Effector memory CD4-positive, alpha-beta T cell (primary cell): ENCODE data around the gene IBSP.

Experiments
- DNase-seq, 3 donors: peaks; one replicate each; pipeline ENCODE4 v3.0.0-alpha.2; 2020
- H3K27ac ChIP-seq: 2 replicates; pipeline ENCODE4 v1.7.0; 2013; ENCODE audit warnings: mild to moderate bottlenecking, low read length, moderate library complexity; ENCODE audit not compliant: insufficient read depth, poor library complexity, severe bottlenecking
- H3K27me3 ChIP-seq: replicated peaks from 2 replicates; pipeline ENCODE4 v1.7.0; 2013; ENCODE audit warnings: mild to moderate bottlenecking, low read length; ENCODE audit not compliant: insufficient read depth, control insufficient read depth, poor library complexity, severe bottlenecking
- H3K36me3 ChIP-seq: 2 replicates; pipeline ENCODE4 v1.7.0; 2013; ENCODE audit warnings: mild to moderate bottlenecking, low read length, moderate library complexity; ENCODE audit not compliant: control insufficient read depth, insufficient read depth
- H3K4me1 ChIP-seq: 2 replicates; pipeline ENCODE4 v1.7.0; 2013; ENCODE audit warnings: low read length, mild to moderate bottlenecking; ENCODE audit not compliant: control insufficient read depth, insufficient read depth, poor library complexity, severe bottlenecking
- H3K4me3 ChIP-seq: 2 replicates; pipeline ENCODE4 v1.7.0; 2013; ENCODE audit warnings: low read length, low read depth, mild to moderate bottlenecking; ENCODE audit not compliant: insufficient read depth, poor library complexity, severe bottlenecking
- H3K9me3 ChIP-seq: 2 replicates; pipeline ENCODE4 v1.7.0; 2013; ENCODE audit warnings: mild to moderate bottlenecking, low read length, moderate library complexity; ENCODE audit not compliant: control insufficient read depth
- total RNA-seq, 3 donors: gene quantifications; one replicate each; lab custom pipeline; 2026; lab: John Stamatoyannopoulos, UW

Gene IBSP
- 0 reads per million in 3 donors for total RNA-seq

DNA sequence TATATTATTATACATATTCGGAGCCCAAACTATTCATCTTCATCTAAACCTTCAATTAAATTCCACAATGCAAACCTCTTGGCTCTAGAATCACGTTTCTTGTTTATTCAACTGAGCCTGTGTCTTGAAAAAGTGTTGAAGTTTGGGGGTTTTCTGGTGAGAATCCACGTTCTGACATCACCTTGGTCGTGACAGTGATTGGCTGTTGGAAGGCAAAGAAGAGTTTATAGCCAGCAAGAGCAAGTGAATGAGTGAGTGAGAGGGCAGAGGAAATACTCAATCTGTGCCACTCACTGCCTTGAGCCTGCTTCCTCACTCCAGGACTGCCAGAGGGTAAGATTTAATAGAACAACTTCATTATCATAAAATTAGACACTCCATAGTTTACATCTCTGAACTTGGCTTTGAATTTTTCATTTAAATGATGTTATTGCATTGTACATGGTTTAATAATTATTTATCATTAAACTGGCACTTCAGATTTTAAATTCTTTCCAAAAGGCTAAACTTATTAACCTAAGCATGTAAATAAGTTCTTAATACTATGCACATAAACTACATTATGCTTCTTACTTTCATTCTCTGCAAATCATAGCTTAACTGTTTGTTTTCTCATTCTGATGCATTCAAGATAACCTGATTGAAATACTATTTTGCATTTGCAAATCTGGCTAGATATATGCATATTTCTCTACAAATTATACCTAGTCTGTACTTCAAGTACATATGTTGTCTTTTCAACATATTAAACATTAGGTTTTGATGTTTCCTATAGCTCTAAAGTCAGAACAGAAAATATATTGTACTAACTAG is at the start of gene IBSP:
TSS of gene IBSP (plus strand) at position 254 of the 813 bp plus-strand sequence. CDS start 2,808 bp downstream, outside the sequence.
- no peak within 1 kb of the TSS for H3K4me3 ChIP-seq
- no peaks in the 10 kb centered on the region for H3K36me3 ChIP-seq
- no peaks in the 10 kb centered on the region for H3K9me3 ChIP-seq
- DNase-seq, result no peak
- H3K4me1 ChIP-seq, result no peaks in the 10 kb centered on the region
- H3K27me3 ChIP-seq, result no peaks in the 10 kb centered on the region
- no peak within 1 kb of the TSS for H3K27ac ChIP-seq

DNA sequence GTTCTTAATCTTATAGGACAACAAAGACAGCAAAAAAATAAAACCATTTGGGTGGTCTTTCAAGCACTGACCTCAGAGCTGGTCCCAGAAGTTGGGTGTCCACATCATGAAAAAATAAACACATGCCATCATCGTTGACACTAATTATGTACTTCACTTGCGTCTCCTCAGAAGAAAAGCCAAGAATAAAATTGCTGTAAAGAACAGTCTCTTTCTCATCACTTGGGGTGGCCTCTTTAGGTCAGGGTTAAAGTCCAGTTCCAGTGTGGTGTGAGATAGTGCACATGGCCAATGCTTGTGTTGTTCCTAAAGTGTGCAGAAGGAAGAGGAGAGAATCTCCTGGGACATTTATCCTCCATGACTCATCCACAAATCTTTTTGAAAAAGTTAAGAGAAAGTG is 49.5 kb upstream of the IBSP start:
- Histone ChIP-seq H3K36me3 (no peaks in the 10 kb centered on the region), H3K9me3 (no peaks in the 10 kb centered on the region), H3K27me3 (no peaks in the 10 kb centered on the region), H3K27ac (no peak overlapping the region), H3K4me3 (no peak overlapping the region), H3K4me1 (no peaks in the 10 kb centered on the region)
- DNase-seq, result no peak

DNA sequence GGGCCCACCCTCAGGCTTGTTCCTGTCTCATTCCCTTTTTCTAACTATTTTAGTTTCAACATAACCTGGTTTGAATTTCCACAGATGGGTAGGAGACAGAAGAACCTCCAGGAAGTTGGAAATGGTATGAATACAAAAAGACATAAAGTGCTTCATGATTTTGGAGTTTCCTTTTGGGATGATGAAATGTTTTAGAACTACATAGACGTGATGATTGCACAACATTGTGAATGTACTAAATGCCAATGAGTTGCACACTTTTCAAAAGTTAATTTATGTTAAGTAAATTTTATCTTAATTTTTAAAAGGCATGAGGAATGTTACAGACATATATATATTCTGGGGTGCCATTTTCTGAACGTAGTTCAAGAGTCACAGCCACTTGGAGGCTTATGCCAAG is 41.1 kb upstream of the IBSP start:
- no peaks in the 10 kb centered on the region for H3K4me1 ChIP-seq
- no peaks in the 10 kb centered on the region for H3K36me3 ChIP-seq
- H3K4me3 ChIP-seq, result no peak overlapping the region
- H3K27ac ChIP-seq, result no peak overlapping the region
- no peak for DNase-seq
- H3K9me3 ChIP-seq, result no peaks in the 10 kb centered on the region
- H3K27me3 ChIP-seq, result no peaks in the 10 kb centered on the region

GRCh38 chr4:87762311-87762710 is 37.0 kb upstream of the IBSP start:
- H3K4me1 ChIP-seq, result no peaks in the 10 kb centered on the region
- no peak overlapping the region for H3K27ac ChIP-seq
- DNase-seq, result no peak
- H3K36me3 ChIP-seq, result no peaks in the 10 kb centered on the region
- no peak overlapping the region for H3K4me3 ChIP-seq
- no peaks in the 10 kb centered on the region for H3K9me3 ChIP-seq
- no peaks in the 10 kb centered on the region for H3K27me3 ChIP-seq

- DNase-seq, result no peak
- Histone ChIP-seq H3K36me3 (no peaks in the 10 kb centered on the region), H3K4me1 (no peaks in the 10 kb centered on the region), H3K9me3 (no peaks in the 10 kb centered on the region), H3K27me3 (no peaks in the 10 kb centered on the region), H3K4me3 (no peak overlapping the region), H3K27ac (no peak overlapping the region)
These were observed 17.8 kb upstream of the IBSP start for GRCh38 chr4:87781569-87781968.

GRCh38 chr4:87783781-87784180 is 15.6 kb upstream of the IBSP start:
- Histone ChIP-seq H3K27ac (no peak overlapping the region), H3K36me3 (no peaks in the 10 kb centered on the region), H3K4me3 (no peak overlapping the region), H3K27me3 (no peaks in the 10 kb centered on the region), H3K9me3 (no peaks in the 10 kb centered on the region), H3K4me1 (no peaks in the 10 kb centered on the region)
- no peak for DNase-seq

GRCh38 chr4:87785731-87786509 is 13.4 kb upstream of the IBSP start:
- no peaks in the 10 kb centered on the region for H3K36me3 ChIP-seq
- no peaks in the 10 kb centered on the region for H3K9me3 ChIP-seq
- H3K27ac ChIP-seq, result no peak overlapping the region
- DNase-seq, result no peak
- no peaks in the 10 kb centered on the region for H3K27me3 ChIP-seq
- no peaks in the 10 kb centered on the region for H3K4me1 ChIP-seq
- no peak overlapping the region for H3K4me3 ChIP-seq

GRCh38 chr4:87802858-87803257 is 3.5 kb downstream of the IBSP start:
- Histone ChIP-seq H3K4me3 (no peak overlapping the region), H3K36me3 (no peaks in the 10 kb centered on the region), H3K27me3 (no peaks in the 10 kb centered on the region), H3K9me3 (no peaks in the 10 kb centered on the region), H3K27ac (no peak overlapping the region), H3K4me1 (no peaks in the 10 kb centered on the region)
- no peak for DNase-seq

- Histone ChIP-seq H3K4me3 (no peak overlapping the region), H3K9me3 (no peaks in the 10 kb centered on the region), H3K4me1 (no peaks in the 10 kb centered on the region), H3K36me3 (no peaks in the 10 kb centered on the region), H3K27ac (no peak overlapping the region), H3K27me3 (no peaks in the 10 kb centered on the region)
- DNase-seq, result no peak
These were observed 4.1 kb downstream of the IBSP start for GRCh38 chr4:87803421-87803820.

DNA sequence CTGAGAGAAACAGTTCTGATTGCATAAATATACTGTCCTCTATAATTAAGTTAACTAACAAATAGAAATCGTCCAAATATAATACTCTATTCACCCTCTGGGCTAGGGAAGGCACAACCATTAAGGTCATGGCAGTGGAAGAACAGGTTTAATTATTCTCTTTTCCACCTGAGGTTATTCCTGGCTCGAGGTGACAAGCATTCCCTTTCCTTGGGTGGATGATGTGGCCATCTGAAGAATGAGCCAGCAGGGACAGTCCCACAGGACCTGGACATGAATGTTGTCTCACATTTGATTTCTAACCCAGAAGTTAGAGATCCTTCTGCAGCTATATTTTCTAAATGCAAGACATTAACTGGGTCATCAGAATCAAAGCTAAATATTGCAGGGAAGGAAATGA is 5.5 kb downstream of the IBSP start:
- H3K9me3 ChIP-seq, result no peaks in the 10 kb centered on the region
- H3K27ac ChIP-seq, result no peak overlapping the region
- H3K4me1 ChIP-seq, result no peaks in the 10 kb centered on the region
- H3K27me3 ChIP-seq, result no peaks in the 10 kb centered on the region
- DNase-seq, result no peak
- H3K36me3 ChIP-seq, result no peaks in the 10 kb centered on the region
- no peak overlapping the region for H3K4me3 ChIP-seq
